ENCODE measurements around the gene DEXI. TPM values are rescaled to one million over a fixed set of nuclear protein-coding genes. Genes with fewer than 3 reads are reported as not detected.
A peak's percentile ranks its signal among the peaks of the same experiment; 100 is the strongest.

The DEXI gene
- polyA plus RNA-seq, 4 donors, result 44.4 to 49.8 (median 45.9) TPM

- no peak for DNase-seq (ENCODE audit: low read depth in 4 of 4, low spot score in 3 of 4)
Measured at GRCh38 chr16:10906482-10906881, 35.8 kb downstream of the DEXI start.

GRCh38 chr16:10902999-10903398, 39.3 kb downstream of the DEXI start:
- DNase-seq (ENCODE audit: low read depth in 4 of 4, low spot score in 3 of 4), result no peak

- DNase-seq (ENCODE audit: low read depth in 4 of 4, low spot score in 3 of 4), result no peak
Measured at GRCh38 chr16:10897134-10897533, 45.1 kb downstream of the DEXI start.

DNA sequence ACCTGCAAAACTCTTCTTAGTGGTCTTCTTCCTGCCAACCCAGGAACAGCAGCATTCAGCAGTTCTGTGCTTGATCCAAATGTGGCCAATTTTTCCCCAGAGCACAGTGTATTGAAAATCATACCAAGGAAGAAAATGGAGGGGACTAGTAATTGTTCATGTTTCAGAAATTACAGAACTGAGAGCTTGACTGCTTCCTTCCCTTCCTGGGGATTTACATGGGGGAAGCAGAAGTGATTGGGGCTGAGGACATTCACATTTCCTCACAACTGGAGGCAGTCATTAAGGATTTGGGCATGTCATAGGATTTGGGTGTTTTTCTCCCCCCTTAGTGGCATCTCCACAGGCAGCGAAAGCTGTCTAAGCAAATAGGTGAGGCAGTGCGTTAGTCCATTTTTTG, 45.5 kb downstream of the DEXI start:
- no peak for DNase-seq (ENCODE audit: low read depth in 4 of 4, low spot score in 3 of 4)

GRCh38 chr16:10896165-10896564, 46.1 kb downstream of the DEXI start:
- no peak for DNase-seq (ENCODE audit: low read depth in 4 of 4, low spot score in 3 of 4)

- peak in 3 of 4 donors; percentile 49 to 60 (median 52) for DNase-seq (ENCODE audit: low read depth in 4 of 4, low spot score in 3 of 4)
Measured at GRCh38 chr16:10895053-10895946, 47.0 kb downstream of the DEXI start.

- no peak for DNase-seq (ENCODE audit: low read depth in 4 of 4, low spot score in 3 of 4)
Measured at GRCh38 chr16:10892782-10893318, 49.4 kb downstream of the DEXI start.

GRCh38 chr16:10889855-10890254, 52.4 kb downstream of the DEXI start:
- DNase-seq (ENCODE audit: low read depth in 4 of 4, low spot score in 3 of 4), result no peak

DNA sequence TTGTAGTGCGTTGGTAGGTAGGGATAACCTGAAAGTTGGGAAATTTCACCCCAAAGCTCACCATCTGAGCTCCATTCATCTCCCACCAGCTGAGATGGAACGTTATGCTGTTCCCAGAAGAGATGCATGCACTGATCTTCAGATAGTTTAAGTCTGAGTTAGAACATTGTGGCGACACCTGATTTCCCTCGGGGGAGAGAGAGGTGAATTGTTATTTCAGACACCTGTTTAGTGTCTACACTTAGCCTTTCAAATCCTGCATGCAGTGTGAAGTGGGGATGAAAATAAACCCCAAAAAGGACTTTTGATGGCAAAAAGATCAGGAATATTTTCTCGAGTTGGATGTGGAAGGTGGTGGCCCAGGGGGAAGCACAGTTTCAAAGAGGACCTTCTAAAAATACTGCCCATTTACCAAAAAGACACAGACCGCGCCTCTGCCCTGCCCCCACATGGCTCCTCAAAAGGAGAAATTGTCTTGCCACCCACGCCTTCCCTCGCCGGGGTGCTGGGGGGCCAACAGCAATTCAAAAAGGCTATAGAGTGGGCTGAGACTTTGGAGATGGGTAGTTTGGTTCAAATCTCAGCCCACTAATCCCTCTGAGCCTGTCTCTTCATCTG, 53.8 kb downstream of the DEXI start:
- no peak for DNase-seq (ENCODE audit: low read depth in 4 of 4, low spot score in 3 of 4)

DNA sequence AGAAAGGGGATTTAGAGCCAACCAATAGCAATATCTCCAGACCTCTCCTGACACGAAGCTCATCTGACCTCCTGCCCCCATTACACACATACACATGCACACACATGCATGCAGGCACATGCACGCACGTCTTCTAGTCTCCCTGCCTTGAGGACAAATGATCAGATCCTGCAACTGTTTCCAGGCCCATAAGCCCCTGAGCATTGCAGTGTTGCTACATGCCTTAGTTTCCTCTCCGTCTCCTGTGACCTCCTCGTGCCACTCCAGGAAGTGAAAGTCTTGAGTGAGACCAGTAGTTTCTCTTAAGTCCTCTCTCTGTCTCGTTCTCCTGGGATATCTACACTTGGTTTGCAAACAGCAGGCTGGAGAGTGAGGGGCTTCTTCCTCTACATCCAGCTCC, 57.0 kb downstream of the DEXI start:
- no peak for DNase-seq (ENCODE audit: low read depth in 4 of 4, low spot score in 3 of 4)

DNA sequence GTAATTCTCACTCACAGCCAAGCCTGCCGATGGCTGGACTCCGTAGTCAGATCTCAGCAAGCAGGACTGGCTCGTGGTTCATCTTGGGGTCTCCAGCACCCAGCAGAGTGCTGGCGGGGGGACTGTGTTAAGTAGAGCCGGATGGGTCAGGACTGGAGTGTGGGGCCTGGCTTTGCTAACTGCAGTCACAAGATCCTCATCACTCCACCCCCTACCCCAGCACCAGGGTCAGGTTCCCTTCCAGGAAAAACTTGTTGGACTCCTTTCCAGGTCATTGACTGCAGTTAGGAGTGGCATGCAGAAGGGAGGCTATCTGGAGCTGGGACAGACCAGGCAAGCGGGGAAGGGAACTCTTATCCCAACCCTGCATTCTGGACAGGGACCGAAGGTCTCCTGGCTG, 59.3 kb downstream of the DEXI start:
- peak; percentile 58 to 71 (median 64) for DNase-seq (ENCODE audit: low read depth in 4 of 4, low spot score in 3 of 4)

- DNase-seq (ENCODE audit: low read depth in 4 of 4, low spot score in 3 of 4), result no peak
Measured at GRCh38 chr16:10881479-10882030, 60.7 kb downstream of the DEXI start.

DNA sequence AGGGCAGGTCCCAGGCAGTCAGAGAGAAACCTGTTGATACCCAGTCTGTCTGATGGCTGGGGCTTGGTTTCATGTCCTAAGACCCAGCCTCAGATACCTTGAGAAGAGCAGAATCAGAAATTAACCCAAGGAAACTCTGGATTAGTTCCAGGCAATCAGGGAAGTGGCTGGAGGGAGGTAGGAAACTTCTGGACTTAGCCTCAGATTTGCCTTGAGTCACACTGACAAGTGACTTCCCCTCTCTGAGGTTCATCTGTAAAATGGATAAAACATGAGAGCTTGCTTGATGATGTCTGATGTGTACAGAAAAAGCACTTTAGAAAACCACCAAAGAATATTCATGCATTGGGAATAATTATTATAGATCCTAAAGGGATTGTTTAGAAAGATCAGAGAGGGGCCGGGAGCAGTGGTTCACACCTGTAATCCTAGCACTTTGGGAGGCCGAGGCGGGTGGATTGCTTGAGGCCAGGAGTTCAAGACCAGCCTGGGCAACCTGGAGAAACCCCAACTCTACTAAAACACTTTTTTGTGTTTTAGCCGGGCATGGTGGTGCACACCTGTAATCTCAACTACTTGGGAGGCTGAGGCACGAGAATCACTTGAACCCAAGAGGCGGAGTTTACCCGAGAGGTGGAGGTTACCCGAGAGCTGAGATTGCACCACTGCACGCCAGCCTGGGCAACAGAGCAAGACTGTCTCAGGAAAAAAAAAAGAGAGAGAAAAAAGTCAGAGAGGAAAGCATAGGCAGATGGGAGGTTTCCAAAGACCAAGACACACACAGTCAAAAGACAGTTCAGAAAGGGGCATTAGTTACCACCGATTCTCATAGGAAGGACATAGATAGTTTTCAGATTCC, 61.4 kb downstream of the DEXI start:
- DNase-seq (ENCODE audit: low read depth in 4 of 4, low spot score in 3 of 4), result no peak

DNA sequence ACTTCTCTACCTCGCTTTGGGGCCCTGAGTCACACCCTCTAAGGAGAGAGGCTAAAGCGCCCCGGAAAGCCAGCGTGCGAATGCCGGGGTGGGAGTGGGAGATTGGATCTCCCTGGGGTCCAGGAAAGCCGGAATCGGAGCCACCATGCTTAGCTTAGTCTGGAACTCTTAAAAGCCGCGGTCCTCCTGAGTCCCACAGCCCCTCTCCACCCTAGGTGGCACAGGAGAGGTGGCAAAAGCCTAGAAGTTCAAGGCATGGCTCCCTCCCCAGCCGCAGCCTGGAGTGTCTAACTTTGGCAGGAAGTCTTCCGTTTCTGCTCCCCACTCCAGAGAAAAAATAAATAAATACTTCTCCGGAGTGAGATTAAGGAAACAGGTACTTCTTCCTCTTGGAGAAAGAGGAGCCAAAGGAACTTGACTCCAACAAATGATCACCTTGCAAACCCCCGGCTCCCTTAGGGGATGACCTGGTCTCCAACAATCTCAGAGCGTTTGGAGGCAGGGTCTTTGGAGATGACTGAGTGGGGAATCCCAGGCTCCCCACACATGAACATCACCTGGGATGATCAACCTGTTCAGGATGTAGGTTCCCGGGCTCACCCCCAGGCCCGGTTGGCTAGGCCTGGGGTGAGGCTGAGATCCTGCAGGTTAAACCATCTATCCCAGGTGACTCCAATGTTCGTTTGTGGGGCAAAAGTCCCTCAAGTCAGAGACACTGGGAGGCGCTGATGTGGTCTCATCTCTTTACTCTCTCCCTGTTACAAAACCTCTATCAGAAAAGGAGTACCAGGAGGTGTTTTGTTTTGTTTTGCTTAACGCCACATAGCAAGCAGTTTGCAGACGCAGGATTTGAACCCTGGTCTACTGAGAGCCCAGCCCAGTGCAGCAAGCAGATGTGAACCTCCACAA, 62.3 kb downstream of the DEXI start:
- no peak for DNase-seq (ENCODE audit: low read depth in 4 of 4, low spot score in 3 of 4)

Other genes starting within 250 kb of the DEXI start
- under 1 TPM; 0.16 to 0.53 (median 0.24) TPM for gene TEKT5, start 247.5 kb downstream of the DEXI start, polyA plus RNA-seq (ENCODE audit: insufficient read length in 4 of 4)
- 10 to 100 TPM; 25.1 to 37.6 (median 30.6) TPM for gene NUBP1, start 198.6 kb downstream of the DEXI start, polyA plus RNA-seq (ENCODE audit: insufficient read length in 4 of 4)
- gene TVP23A, start 123.7 kb downstream of the DEXI start, polyA plus RNA-seq (ENCODE audit: insufficient read length in 4 of 4), result 1 to 10 TPM; 2.3 to 7.9 (median 4.7) TPM
- gene CIITA, start 65.3 kb downstream of the DEXI start, polyA plus RNA-seq (ENCODE audit: insufficient read length in 4 of 4), result 1 to 10 TPM; 2.3 to 6.7 (median 5.6) TPM
- gene CLEC16A, start 2.1 kb upstream of the DEXI start, polyA plus RNA-seq (ENCODE audit: insufficient read length in 4 of 4), result 10 to 100 TPM; 18.0 to 25.9 (median 22.7) TPM